ENCODE measurements around the gene RHOBTB1. TPM values are rescaled to one million over a fixed set of nuclear protein-coding genes. Genes with fewer than 3 reads are reported as not detected.

Gene RHOBTB1
- polyA plus RNA-seq, 4 donors, result 2.0 to 30.0 (median 5.0) TPM

DNA sequence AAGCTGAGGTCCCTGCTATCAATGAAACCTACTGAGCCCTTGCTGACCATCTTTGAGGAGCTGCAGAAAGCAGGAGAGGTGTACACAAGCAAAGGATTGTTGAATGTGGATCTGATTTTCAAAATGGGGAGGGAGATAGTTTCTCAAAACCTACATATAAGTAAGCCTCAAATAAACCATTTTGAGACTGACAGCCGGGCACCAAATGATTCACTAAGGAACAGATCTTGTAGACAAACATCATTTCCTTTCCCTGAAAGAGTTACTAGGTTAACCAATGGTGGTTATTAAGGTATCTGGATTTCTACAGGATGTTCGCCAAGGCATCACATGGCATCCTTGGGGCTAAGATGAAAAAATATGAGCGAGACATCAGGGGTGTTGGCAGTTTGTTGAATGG is 24.5 kb upstream of the RHOBTB1 start:
- WGBS, 3 donors, result 92 to 97% (median 93%) methylated on average over 3 of the region's 3 CpGs
- no peaks in the 10 kb centered on the region for H3K36me3 ChIP-seq (ENCODE audit: control insufficient read depth in 3 of 3, insufficient read depth in 2 of 3, low read depth in 1 of 3, low read length in 3 of 3)
- H3K4me3 ChIP-seq (ENCODE audit: low read depth in 1 of 3, low read length in 3 of 3), result no peak overlapping the region
- no peak for FAIRE-seq
- no peak for DNase-seq
- no peaks in the 10 kb centered on the region for H3K9me3 ChIP-seq (ENCODE audit: control insufficient read depth in 2 of 2, insufficient read depth in 1 of 2, low read depth in 1 of 2, low read length in 1 of 2)
- no peak overlapping the region for H3K27ac ChIP-seq (ENCODE audit: low read depth in 1 of 3, low read length in 2 of 3)
- H3K4me1 ChIP-seq (ENCODE audit: control insufficient read depth in 3 of 3, insufficient read depth in 2 of 3, low read depth in 1 of 3, low read length in 2 of 3), result no peaks in the 10 kb centered on the region
- no peaks in the 10 kb centered on the region for H3K27me3 ChIP-seq (ENCODE audit: control insufficient read depth in 3 of 3, insufficient read depth in 3 of 3, low read length in 3 of 3)

DNA sequence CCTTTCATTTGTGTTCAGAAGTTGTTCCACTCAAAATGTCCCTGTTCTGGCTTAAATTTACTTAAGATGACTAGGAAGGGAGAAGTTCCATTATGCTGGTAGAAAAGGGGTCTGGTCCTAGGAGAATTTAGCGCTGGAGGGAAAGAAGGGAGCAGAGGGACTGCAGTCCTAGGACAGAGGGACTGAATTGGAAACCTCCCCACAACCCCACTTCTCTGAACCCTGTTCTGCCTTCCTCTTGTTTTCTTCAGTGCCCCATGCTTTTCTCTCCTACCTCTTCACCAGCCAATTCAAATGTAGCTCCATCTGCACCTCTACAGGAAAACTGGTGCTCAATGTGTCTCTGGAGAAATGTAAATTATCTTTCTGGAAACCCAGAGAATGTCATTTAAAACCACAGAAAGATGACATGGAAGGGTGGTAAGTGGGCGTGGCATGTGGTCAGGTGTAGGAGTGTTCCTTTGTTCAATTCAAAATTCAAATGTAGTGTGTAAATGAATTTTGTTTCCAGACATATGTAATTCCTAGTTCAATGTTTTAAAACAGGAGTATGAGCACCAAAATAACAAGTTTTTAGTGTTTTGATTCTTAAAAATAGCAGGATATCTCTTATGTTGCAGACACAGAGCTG is 24.0 kb upstream of the RHOBTB1 start:
- no peak for DNase-seq
- WGBS, 3 donors, result 74 to 95% (median 93%) methylated on average over 2 of the region's 2 CpGs
- Histone ChIP-seq H3K27me3 (ENCODE audit: control insufficient read depth in 3 of 3, insufficient read depth in 3 of 3, low read length in 3 of 3) (no peaks in the 10 kb centered on the region), H3K27ac (ENCODE audit: low read depth in 1 of 3, low read length in 2 of 3) (no peak overlapping the region), H3K4me3 (ENCODE audit: low read depth in 1 of 3, low read length in 3 of 3) (no peak overlapping the region), H3K4me1 (ENCODE audit: control insufficient read depth in 3 of 3, insufficient read depth in 2 of 3, low read depth in 1 of 3, low read length in 2 of 3) (no peaks in the 10 kb centered on the region), H3K36me3 (ENCODE audit: control insufficient read depth in 3 of 3, insufficient read depth in 2 of 3, low read depth in 1 of 3, low read length in 3 of 3) (no peaks in the 10 kb centered on the region), H3K9me3 (ENCODE audit: control insufficient read depth in 2 of 2, insufficient read depth in 1 of 2, low read depth in 1 of 2, low read length in 1 of 2) (no peaks in the 10 kb centered on the region)
- FAIRE-seq, result no peak

DNA sequence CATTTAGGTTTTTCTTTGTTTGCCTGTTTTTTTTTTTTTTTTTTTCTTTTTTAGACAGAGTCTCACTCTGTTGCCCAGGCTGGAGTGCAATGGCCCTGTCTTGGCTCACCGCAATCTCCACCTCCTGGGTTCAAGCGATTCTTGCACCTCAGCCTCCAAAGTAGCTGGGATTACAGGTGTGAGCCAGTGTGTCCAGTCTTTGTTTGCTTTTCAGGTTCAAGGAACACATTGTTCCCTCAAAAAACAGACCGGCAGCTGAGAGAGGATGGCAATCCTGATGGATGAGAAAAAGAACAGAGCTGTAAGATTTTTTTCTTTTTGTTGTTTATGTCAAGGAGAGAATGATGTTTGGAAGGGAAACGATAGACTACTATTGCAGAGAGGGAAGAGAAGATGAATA is 23.3 kb upstream of the RHOBTB1 start:
- no peaks in the 10 kb centered on the region for H3K9me3 ChIP-seq (ENCODE audit: control insufficient read depth in 2 of 2, insufficient read depth in 1 of 2, low read depth in 1 of 2, low read length in 1 of 2)
- no peak overlapping the region for H3K27ac ChIP-seq (ENCODE audit: low read depth in 1 of 3, low read length in 2 of 3)
- 64 to 74% (median 73%) methylated on average over 4 of the region's 4 CpGs for WGBS, 3 donors
- H3K27me3 ChIP-seq (ENCODE audit: control insufficient read depth in 3 of 3, insufficient read depth in 3 of 3, low read length in 3 of 3), result no peaks in the 10 kb centered on the region
- H3K36me3 ChIP-seq (ENCODE audit: control insufficient read depth in 3 of 3, insufficient read depth in 2 of 3, low read depth in 1 of 3, low read length in 3 of 3), result no peaks in the 10 kb centered on the region
- no peak overlapping the region for H3K4me3 ChIP-seq (ENCODE audit: low read depth in 1 of 3, low read length in 3 of 3)
- DNase-seq (no peak), FAIRE-seq (no peak)
- no peaks in the 10 kb centered on the region for H3K4me1 ChIP-seq (ENCODE audit: control insufficient read depth in 3 of 3, insufficient read depth in 2 of 3, low read depth in 1 of 3, low read length in 2 of 3)

DNA sequence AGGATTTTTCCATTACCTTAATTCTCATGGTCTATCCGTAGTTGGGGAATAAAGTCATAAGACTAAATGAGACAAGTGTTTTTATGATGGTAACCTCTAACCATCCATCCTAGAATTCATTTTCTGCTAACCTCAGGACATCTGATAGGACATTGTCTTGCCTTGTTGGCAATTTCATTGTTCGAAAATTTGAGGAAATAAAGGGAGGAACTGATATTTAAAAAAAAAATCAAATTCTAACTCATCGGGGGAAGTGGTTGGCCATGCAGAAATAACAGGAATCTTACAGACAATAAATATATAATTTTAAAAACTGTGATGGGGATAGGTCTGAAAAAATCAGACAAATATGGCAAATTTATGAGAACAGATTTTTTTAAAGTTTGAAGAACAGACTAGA is 21.7 kb upstream of the RHOBTB1 start:
- DNase-seq (no peak), FAIRE-seq (no peak)
- 76 to 88% (median 84%) methylated on average over 3 of the region's 3 CpGs for WGBS, 3 donors
- Histone ChIP-seq H3K36me3 (ENCODE audit: control insufficient read depth in 3 of 3, insufficient read depth in 2 of 3, low read depth in 1 of 3, low read length in 3 of 3) (no peaks in the 10 kb centered on the region), H3K4me1 (ENCODE audit: control insufficient read depth in 3 of 3, insufficient read depth in 2 of 3, low read depth in 1 of 3, low read length in 2 of 3) (no peaks in the 10 kb centered on the region), H3K27ac (ENCODE audit: low read depth in 1 of 3, low read length in 2 of 3) (no peak overlapping the region), H3K4me3 (ENCODE audit: low read depth in 1 of 3, low read length in 3 of 3) (no peak overlapping the region), H3K27me3 (ENCODE audit: control insufficient read depth in 3 of 3, insufficient read depth in 3 of 3, low read length in 3 of 3) (no peaks in the 10 kb centered on the region), H3K9me3 (ENCODE audit: control insufficient read depth in 2 of 2, insufficient read depth in 1 of 2, low read depth in 1 of 2, low read length in 1 of 2) (no peaks in the 10 kb centered on the region)

DNA sequence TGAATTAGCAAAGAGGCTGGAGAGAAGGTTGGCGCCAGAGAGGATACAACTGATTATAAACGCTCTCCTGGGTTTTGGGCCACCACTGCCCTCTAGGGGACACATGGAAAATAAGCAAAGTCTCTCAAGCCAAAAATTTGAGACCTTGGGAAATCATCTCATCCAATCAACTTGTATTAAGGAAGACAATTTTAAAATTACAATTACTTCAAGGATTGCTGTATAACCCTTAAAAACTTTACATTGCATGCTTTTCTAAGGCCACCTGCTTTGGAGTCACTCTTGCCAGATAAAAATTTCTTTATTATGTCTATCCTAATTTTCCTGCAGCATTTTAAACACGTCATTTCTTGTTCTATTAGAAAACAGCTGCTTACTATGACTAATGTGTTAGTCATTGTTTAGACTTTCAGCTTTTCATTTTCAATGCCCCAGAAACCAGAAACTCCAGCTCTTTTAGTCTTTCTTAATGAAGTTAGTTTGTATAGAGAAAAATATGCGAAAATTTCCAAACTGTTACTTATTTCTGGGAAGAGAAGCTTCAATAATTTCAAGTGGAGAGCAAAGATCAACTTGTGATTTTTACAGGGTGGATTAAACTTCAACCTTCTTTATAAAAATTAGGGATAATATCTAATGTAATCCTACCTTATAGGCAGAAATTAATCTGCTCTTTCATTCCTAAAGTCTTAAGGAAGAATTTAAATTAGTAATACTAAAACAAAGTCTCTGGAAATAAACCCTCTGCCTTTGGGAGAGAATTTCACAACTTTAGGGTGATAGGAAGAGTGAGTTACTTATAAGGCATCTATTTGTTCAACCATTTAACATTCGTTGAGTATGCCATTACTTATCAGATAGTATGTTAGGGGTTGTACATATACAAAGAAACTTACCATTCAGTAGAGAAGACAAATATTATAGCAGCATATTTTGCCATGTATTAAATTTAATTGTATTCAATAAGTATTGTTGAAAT is 20.6 kb upstream of the RHOBTB1 start:
- Histone ChIP-seq H3K4me1 (ENCODE audit: control insufficient read depth in 3 of 3, insufficient read depth in 2 of 3, low read depth in 1 of 3, low read length in 2 of 3) (no peaks in the 10 kb centered on the region), H3K4me3 (ENCODE audit: low read depth in 1 of 3, low read length in 3 of 3) (no peak overlapping the region), H3K9me3 (ENCODE audit: control insufficient read depth in 2 of 2, insufficient read depth in 1 of 2, low read depth in 1 of 2, low read length in 1 of 2) (no peaks in the 10 kb centered on the region), H3K27me3 (ENCODE audit: control insufficient read depth in 3 of 3, insufficient read depth in 3 of 3, low read length in 3 of 3) (no peaks in the 10 kb centered on the region), H3K27ac (ENCODE audit: low read depth in 1 of 3, low read length in 2 of 3) (no peak overlapping the region), H3K36me3 (ENCODE audit: control insufficient read depth in 3 of 3, insufficient read depth in 2 of 3, low read depth in 1 of 3, low read length in 3 of 3) (no peaks in the 10 kb centered on the region)
- WGBS, 3 donors, result 15 to 24% (median 23%) methylated on average over 5 of the region's 5 CpGs
- DNase-seq (peak; percentile 75), FAIRE-seq (peak; percentile 53)

DNA sequence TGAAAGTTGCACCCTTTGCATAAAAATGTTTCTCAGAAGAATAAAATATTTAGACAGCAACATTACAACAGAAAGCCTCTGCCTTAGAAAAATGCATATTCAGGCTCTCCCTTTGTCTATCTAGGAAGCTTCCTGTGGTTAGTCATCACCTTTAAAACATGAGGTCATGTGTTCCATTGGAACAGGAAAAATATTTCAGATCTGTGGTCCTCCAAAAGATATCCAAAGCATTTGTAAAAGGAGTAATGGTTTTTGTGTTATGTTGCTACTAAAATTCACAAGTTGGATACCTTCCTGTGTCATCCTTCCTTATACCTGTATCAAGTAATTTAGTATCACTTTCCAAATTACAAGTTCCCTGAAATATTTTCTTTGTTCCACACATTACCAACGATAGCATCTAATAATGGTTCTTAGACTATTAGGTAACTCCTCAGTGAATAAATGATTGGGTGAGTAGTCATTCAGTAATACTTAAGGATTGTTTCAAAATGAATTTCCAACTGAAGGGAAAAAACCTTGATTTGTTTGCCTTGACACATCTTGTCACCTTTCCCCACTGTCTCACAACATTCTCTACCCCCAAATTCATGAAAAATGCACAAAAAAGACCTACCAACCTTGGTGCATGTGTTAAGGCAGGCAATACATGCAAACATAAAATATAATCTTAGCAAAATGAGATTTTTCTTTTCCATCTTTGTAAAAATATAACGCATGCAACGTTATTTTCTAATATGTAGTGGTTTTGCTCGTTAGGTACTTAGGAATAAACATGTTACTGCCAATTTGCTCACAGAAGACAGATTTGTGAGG is 19.7 kb upstream of the RHOBTB1 start:
- no peaks in the 10 kb centered on the region for H3K9me3 ChIP-seq (ENCODE audit: control insufficient read depth in 2 of 2, insufficient read depth in 1 of 2, low read depth in 1 of 2, low read length in 1 of 2)
- no peak overlapping the region for H3K4me3 ChIP-seq (ENCODE audit: low read depth in 1 of 3, low read length in 3 of 3)
- H3K4me1 ChIP-seq (ENCODE audit: control insufficient read depth in 3 of 3, insufficient read depth in 2 of 3, low read depth in 1 of 3, low read length in 2 of 3), result no peaks in the 10 kb centered on the region
- no peak for DNase-seq
- FAIRE-seq, result no peak
- H3K27ac ChIP-seq (ENCODE audit: low read depth in 1 of 3, low read length in 2 of 3), result no peak overlapping the region
- H3K27me3 ChIP-seq (ENCODE audit: control insufficient read depth in 3 of 3, insufficient read depth in 3 of 3, low read length in 3 of 3), result no peaks in the 10 kb centered on the region
- 14 to 19% (median 18%) methylated on average over 4 of the region's 4 CpGs for WGBS, 3 donors
- no peaks in the 10 kb centered on the region for H3K36me3 ChIP-seq (ENCODE audit: control insufficient read depth in 3 of 3, insufficient read depth in 2 of 3, low read depth in 1 of 3, low read length in 3 of 3)

DNA sequence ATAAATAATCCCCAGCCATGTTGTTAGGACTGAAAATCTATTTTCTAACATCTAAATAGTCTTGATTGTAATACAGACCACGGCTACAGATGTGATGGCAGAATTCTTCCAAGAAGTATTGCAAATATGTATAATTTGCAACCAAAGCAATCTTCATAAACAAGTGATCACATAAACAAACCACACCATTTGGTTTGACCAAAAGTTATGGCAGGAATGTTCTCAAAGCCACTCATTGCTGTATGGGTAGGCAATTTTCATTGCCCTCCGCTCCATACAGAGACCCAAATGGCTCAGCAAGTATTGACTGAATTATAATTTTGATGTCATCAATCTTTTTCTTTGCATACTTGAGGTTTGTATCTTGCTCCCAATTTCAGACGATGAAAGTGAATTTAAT is 19.0 kb upstream of the RHOBTB1 start:
- H3K4me3 ChIP-seq (ENCODE audit: low read depth in 1 of 3, low read length in 3 of 3), result no peak overlapping the region
- no peaks in the 10 kb centered on the region for H3K27me3 ChIP-seq (ENCODE audit: control insufficient read depth in 3 of 3, insufficient read depth in 3 of 3, low read length in 3 of 3)

DNA sequence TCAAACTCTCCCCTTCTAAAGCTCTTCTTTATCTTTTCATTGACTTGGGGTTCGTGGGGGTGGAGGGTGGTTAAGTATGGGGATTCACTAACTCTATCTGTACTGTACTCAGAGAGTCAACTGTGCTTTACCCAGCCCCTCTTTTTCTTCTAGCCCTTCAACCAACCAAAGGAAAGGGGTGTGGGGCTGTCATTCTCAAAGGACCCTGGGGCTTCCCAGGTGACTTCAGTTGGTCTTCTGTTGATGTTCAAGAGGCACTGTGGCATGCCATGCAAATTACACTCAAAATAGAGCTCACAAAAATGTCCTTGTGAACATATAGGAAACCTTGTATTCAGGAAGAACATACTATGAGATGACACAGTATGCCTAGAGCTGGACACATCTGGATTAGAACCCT is 16.9 kb upstream of the RHOBTB1 start:
- FAIRE-seq, result no peak
- 71 to 77% (median 75%) methylated on average over 1 of the region's 1 CpG for WGBS, 3 donors
- no peak for DNase-seq

More for the DNA sequence above, 19.0 kb upstream of the RHOBTB1 start:
- Histone ChIP-seq H3K9me3 (ENCODE audit: control insufficient read depth in 2 of 2, insufficient read depth in 1 of 2, low read depth in 1 of 2, low read length in 1 of 2) (no peaks in the 10 kb centered on the region), H3K27ac (ENCODE audit: low read depth in 1 of 3, low read length in 2 of 3) (no peak overlapping the region), H3K4me1 (ENCODE audit: control insufficient read depth in 3 of 3, insufficient read depth in 2 of 3, low read depth in 1 of 3, low read length in 2 of 3) (no peaks in the 10 kb centered on the region), H3K36me3 (ENCODE audit: control insufficient read depth in 3 of 3, insufficient read depth in 2 of 3, low read depth in 1 of 3, low read length in 3 of 3) (no peaks in the 10 kb centered on the region)
- DNase-seq (no peak), FAIRE-seq (no peak)
- WGBS, 3 donors, result 61 to 72% (median 69%) methylated on average over 3 of the region's 3 CpGs

More for the DNA sequence above, 16.9 kb upstream of the RHOBTB1 start:
- Histone ChIP-seq H3K27ac (ENCODE audit: low read depth in 1 of 3, low read length in 2 of 3) (no peak overlapping the region), H3K4me1 (ENCODE audit: control insufficient read depth in 3 of 3, insufficient read depth in 2 of 3, low read depth in 1 of 3, low read length in 2 of 3) (no peaks in the 10 kb centered on the region), H3K9me3 (ENCODE audit: control insufficient read depth in 2 of 2, insufficient read depth in 1 of 2, low read depth in 1 of 2, low read length in 1 of 2) (no peaks in the 10 kb centered on the region), H3K36me3 (ENCODE audit: control insufficient read depth in 3 of 3, insufficient read depth in 2 of 3, low read depth in 1 of 3, low read length in 3 of 3) (no peaks in the 10 kb centered on the region), H3K4me3 (ENCODE audit: low read depth in 1 of 3, low read length in 3 of 3) (no peak overlapping the region), H3K27me3 (ENCODE audit: control insufficient read depth in 3 of 3, insufficient read depth in 3 of 3, low read length in 3 of 3) (no peaks in the 10 kb centered on the region)

Data from small intestine (tissue), 7 donors.